ENCODE measurements around the gene BANP.
"Not testable (repeated sequence)": the region's sequence is repeated elsewhere in the genome, so short reads cannot be mapped to it uniquely, and the experiment has no call there.

BANP gene

GRCh38 chr16:88035292-88035691 is 84.1 kb downstream of the BANP start:
- no peak for DNase-seq

DNA sequence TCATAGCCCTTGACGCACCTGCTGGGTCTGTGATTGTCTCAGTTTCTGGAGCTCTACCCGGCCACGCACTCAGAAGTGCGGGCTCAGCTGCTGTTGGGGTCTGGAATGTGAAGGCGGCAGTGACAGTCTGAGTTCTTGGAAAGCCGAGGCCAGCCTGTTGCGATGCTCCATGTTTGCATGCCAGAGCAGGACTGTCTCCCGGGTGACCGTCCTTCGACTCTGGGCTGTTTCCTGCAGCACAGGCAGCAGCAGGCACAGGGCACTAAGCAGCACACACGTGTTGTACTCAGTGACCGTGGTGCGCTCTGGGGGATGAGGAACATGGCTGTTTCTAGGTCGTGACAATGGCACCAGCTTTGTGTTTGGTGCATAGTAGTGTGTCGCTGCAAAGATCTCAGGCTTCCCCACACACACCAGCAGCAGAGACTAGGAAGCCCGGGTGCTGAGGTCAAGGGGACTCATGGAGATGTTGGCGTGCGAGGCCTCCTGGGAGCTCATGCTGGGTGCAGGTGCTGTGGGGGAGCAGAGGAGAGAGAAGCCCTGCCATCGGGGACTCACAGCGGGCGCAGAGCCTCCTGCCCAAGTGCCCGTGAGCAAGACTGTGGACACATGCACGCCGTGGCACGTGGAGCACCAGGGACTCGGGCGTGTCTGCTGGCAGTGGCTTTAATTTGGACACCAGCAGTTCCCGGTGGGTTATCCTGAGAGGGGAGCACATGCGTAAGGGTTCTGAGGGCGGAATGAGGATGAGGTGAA is 84.8 kb downstream of the BANP start:
- DNase-seq, result not testable (repeated sequence)

- DNase-seq, result not testable (repeated sequence)
Measured at GRCh38 chr16:88036640-88036996, 85.4 kb downstream of the BANP start.

DNA sequence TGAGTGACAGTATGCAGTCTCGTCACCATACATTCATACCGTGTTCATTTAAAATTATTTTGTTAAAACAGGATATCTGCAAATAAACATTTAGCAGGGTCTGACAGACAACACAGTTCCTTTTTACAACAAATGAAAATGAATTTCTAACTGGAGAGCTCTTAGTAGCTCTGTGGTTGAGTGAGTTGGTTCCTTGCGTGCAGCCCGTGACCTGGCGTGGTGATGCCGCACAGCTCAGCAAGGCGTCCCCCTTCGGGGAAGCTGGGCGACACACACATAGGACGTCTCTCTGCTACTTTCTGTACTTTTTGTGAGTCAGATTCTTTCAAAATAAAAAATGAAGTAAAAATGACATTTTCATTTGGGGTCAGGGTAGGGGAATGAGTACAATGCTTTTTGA is 86.1 kb downstream of the BANP start:
- not testable (repeated sequence) for DNase-seq

DNA sequence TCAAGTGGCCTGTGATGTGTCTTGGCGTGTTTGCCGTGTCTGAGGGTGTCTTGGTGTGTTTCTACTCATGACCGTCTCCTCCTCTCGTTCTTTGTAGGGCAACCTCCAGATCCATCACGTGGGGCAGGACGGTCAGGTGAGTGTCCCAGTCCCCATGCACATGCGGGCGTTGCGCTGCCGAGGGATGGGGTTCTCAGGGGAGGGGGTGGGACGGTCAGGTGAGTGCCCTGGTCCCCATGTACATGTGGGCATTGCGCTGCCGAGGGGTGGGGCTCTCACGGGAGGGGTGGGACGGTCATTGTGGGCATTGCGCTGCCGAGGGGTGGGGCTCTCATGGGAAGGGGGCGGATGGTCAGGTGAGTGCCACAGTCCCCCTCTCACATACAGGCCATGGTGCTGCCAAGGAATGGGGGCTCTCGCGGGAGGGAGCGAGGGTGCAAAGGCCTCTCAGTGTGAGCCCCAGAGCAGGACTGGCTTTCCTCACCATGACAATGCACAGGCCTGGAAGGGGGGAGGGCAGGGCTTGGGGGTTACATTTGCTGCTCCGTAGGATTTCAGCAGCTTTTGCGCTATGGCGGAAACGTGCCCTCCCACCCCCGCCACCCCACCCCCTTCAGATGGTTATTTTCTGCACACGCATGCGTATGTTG is 86.8 kb downstream of the BANP start:
- DNase-seq, result not testable (repeated sequence)

GRCh38 chr16:88038526-88038908 is 87.3 kb downstream of the BANP start:
- DNase-seq, result not testable (repeated sequence)

GRCh38 chr16:88039591-88039990 is 88.4 kb downstream of the BANP start:
- DNase-seq, result no peak

GRCh38 chr16:88040196-88040876 is 89.1 kb downstream of the BANP start:
- DNase-seq, result not testable (repeated sequence)

DNA sequence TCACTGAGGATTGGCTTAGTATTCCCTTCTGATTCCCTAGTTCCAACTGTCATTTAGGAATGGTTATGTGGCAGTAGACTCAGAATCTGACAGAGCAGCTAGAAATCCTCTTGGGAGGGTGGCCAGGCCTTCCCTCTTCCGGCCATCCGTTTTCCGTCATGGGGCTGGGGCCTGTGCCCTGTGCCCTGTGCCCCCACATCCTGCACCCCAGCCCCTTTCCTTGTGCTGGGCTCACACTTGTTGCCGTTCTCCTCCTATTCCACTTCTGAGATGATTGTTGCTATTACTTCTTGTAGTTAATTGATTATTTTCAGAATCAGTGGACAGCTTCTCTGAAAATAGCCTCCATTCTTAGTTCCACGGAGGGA is 89.6 kb downstream of the BANP start:
- DNase-seq, result not testable (repeated sequence)

DNA sequence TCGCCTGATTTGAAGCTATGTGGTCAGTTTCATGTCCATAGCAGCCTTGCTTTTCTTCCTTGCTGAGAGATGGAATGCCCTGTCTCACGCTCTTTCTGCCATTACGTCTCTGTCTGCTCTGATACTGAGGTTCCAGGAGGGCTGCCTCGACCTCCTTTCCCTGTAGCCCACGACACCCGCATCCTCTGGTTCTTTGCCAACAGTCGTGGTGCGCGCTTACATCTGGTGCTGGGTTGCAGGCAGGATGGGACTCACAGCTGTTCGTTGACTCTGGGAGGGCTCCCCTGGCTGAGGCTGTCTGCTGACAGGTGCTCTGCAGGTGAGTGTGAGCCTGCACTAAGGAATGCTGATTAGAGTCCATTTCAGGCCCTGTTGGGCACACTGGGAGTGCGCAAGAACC is 90.3 kb downstream of the BANP start:
- DNase-seq, result not testable (repeated sequence)

GRCh38 chr16:88041986-88042562 is 90.8 kb downstream of the BANP start:
- not testable (repeated sequence) for DNase-seq

- not testable (repeated sequence) for DNase-seq
Measured at GRCh38 chr16:88043208-88043910, 92.1 kb downstream of the BANP start.

GRCh38 chr16:88044121-88044581 is 92.9 kb downstream of the BANP start:
- not testable (repeated sequence) for DNase-seq

- DNase-seq, result not testable (repeated sequence)
Measured at GRCh38 chr16:88045361-88045760, 94.1 kb downstream of the BANP start.

GRCh38 chr16:88045820-88046303 is 94.6 kb downstream of the BANP start:
- DNase-seq, result no peak

DNA sequence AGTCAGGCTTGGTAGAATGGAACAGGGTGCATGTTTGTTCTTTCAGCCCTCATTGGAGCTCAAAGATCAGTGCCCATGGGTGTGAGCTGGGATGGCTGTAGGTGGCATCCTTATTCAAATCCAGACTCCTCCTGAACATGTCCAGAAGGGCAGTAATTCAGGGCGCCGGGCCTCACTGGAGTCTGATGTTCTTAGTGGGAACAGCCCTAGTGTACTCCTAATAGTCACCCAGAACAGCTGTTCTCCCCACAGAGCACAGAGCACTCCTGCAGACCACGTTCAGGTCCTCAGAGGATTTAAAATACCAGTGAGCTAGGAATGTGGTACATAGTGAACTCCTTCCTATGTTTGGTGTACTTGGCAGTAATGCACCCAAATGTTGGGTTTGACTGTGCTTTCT is 96.2 kb downstream of the BANP start:
- DNase-seq, result no peak

DNA sequence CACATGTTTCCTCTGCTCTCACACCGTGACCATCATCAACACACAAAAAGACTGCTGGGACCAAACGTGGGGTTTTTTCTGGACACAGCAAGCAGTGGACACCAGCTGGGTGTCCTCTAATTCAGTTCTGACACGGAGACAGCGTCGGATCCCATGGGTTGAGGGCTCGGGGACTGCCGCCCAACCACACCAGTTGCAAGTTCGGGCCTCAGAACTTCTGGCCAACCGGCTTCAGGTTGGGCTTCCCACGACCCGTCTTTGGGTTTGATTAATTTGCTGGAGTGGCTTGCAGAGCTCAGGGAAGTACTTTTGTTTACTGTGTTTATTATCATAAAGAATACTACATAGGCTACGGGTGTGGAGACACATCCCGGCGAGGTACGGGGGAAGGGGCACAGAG is 97.8 kb downstream of the BANP start:
- no peak for DNase-seq

- DNase-seq, result no peak
Measured at GRCh38 chr16:88049561-88050545, 98.6 kb downstream of the BANP start.

GRCh38 chr16:88050952-88051660 is 99.9 kb downstream of the BANP start:
- DNase-seq, result no peak

GRCh38 chr16:88052661-88053060 is 101.4 kb downstream of the BANP start:
- DNase-seq, result no peak

DNA sequence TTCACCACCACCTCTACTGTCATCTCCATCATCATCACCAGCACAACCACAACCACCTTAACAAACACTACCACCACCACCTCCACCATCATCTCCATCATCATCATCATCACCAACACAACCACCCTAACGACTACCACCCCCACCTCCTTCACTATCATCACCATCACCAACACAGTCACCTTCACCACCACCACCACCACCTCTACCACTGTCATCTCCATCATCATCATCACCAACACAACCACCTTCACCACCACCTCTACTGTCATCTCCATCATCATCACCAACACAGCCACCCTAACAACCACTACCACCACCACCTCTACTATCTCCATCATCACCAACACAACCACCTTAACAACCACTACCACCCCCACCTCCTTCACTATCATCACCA is 102.2 kb downstream of the BANP start:
- DNase-seq, result not testable (repeated sequence)

All from NCI-H526 (cell line).